Common myeloid progenitor, CD34-positive (primary cell): ENCODE data around the gene CTNND1.

Experiments
- CTCF ChIA-PET: fragments of 350-600 bp; sonication (Branson Sonifier 250); formaldehyde crosslinking; loops from one replicate; lab custom pipeline; 2021; ENCODE audit warnings: antibody characterized with exemption; lab: Charles Lee
- POLR2A ChIA-PET: fragments of 350-600 bp; sonication (Branson Sonifier 250); formaldehyde crosslinking; loops from one replicate; lab custom pipeline; 2021; ENCODE audit warnings: antibody characterized with exemption; lab: Charles Lee
- DNase-seq, 3 donors: peaks; one replicate each; pipeline versions ENCODE4 v3.0.0 to v3.0.0-alpha.2; 2013
- H3K27ac ChIP-seq, 2 experiments: 1 replicate in 1 of 2; 2 replicates in 1 of 2; pipeline ENCODE4 v1.7.0; 2013; ENCODE audit warnings: inconsistent platforms in 2 of 2, low read length in 2 of 2, mild to moderate bottlenecking in 2 of 2, low read depth in 1 of 2, moderate library complexity in 1 of 2; ENCODE audit not compliant: severe bottlenecking in 2 of 2, insufficient read depth in 1 of 2, poor library complexity in 1 of 2
- H3K27me3 ChIP-seq, 5 experiments: replicated peaks in 2 of 5; 1 replicate in 3 of 5; 2 replicates in 2 of 5; pipeline versions ENCODE4 v1.6.1 to v1.7.0; 2013; ENCODE audit warnings: low read length in 4 of 5, mild to moderate bottlenecking in 2 of 5, moderate library complexity in 2 of 5, inconsistent platforms in 1 of 5; ENCODE audit not compliant: insufficient read depth in 5 of 5, control insufficient read depth in 4 of 5
- H3K36me3 ChIP-seq, 4 experiments: 1 replicate in 2 of 4; 2 replicates in 2 of 4; pipeline versions ENCODE4 v1.6.1 to v1.7.0; 2013; ENCODE audit warnings: low read length in 3 of 4, control low read depth in 1 of 4, mild to moderate bottlenecking in 1 of 4; ENCODE audit not compliant: control insufficient read depth in 4 of 4, insufficient read depth in 4 of 4
- H3K4me1 ChIP-seq, 4 experiments: 1 replicate in 3 of 4; 2 replicates in 1 of 4; pipeline versions ENCODE4 v1.6.1 to v1.7.1; 2013; ENCODE audit warnings: low read length in 3 of 4, mild to moderate bottlenecking in 3 of 4, control low read depth in 1 of 4, inconsistent platforms in 1 of 4, moderate library complexity in 1 of 4; ENCODE audit not compliant: control insufficient read depth in 4 of 4, insufficient read depth in 4 of 4; ENCODE audit errors: control extremely low read depth in 1 of 4
- H3K4me3 ChIP-seq, 7 experiments: 1 replicate in 4 of 7; 2 replicates in 3 of 7; pipeline versions ENCODE4 v1.5.1 to v1.7.0; 2013; ENCODE audit warnings: mild to moderate bottlenecking in 7 of 7, low read length in 6 of 7, moderate library complexity in 6 of 7, inconsistent platforms in 2 of 7, low read depth in 2 of 7, control low read depth in 1 of 7; ENCODE audit not compliant: insufficient read depth in 4 of 7, control insufficient read depth in 1 of 7; ENCODE audit errors: extremely low read depth in 1 of 7
- H3K9me3 ChIP-seq, 5 experiments: 1 replicate in 4 of 5; 2 replicates in 1 of 5; pipeline versions ENCODE4 v1.6.1 to v1.7.1; 2013; ENCODE audit warnings: low read length in 4 of 5, mild to moderate bottlenecking in 2 of 5, inconsistent platforms in 1 of 5, low read depth in 1 of 5, moderate library complexity in 1 of 5; ENCODE audit not compliant: control insufficient read depth in 4 of 5, insufficient read depth in 2 of 5; ENCODE audit errors: control extremely low read depth in 1 of 5
- WGBS: methylation state at CpG from one replicate; pipeline ENCODE4 v1.1.5; 2013; ENCODE audit not compliant: insufficient coverage; 5-methylcytosine and 5-hydroxymethylcytosine counted together

CTNND1 gene

GRCh38 chr11:57787006-57787604 lies 25.5 kb downstream of the CTNND1 start:
- ChIA-PET POLR2A (no interaction called here), CTCF (interaction anchor here (26.8 kb wide), 1 partner anchor 18 kb away, joined by 571 read pairs; the partner anchor contains the start of gene CTNND1)
- Histone ChIP-seq H3K27ac (no peak overlapping the region), H3K9me3 (no peaks in the 10 kb centered on the region), H3K4me3 (no peak overlapping the region), H3K4me1 (peaks cover 7 to 51% (median 16%) of the 10 kb centered on the region in 4 experiments), H3K27me3 (no peaks in the 10 kb centered on the region), H3K36me3 (peaks cover 0 to 5% (median 2%) of the 10 kb centered on the region in 4 experiments)
- no peak for DNase-seq
- WGBS = 100% methylated on average over 1 of the region's 4 CpGs

DNA sequence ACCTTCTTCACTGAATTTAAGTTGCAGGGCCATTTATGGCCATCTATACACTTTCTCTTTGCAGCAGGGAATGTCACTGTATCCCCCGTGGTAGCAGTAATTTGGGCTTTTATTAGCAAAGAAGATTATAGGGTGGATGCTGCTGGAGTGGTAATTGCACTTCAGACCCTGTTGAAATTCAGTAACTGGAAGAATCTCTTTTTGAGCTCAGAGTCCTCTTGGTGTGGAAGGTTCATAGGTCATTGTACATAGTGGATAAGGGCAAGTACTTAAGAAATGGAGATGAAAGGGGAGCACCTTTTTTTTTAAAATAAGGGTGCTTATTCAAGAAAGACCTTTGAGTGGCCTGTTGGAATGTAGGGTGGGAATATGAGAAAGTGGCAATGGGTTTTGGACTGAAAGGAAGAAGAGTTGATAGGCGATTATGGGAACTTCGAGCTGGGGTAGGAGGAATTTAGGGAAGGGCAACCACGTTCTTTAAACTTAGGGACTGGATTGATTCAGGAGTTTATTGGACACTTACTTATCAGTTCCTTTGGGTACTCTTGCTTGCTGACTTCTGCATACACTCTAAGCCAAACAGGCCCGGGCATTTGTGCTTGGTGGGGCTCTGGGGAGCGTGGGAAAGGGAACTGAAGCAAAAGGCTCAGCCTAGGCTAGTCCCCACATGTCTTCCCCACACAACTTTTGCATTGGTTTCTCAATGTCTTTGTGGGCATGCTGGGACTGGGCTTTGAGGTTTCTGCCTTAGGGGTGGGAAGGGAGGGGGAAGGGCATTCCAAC lies 26.5 kb downstream of the CTNND1 start:
- Histone ChIP-seq H3K4me1 (peaks cover 10 to 60% (median 25%) of the 10 kb centered on the region in 4 experiments), H3K27me3 (no peaks in the 10 kb centered on the region), H3K4me3 (peak overlapping the region in 1 of 7 experiments; percentile 24), H3K9me3 (no peaks in the 10 kb centered on the region), H3K36me3 (peaks cover 0 to 5% (median 2%) of the 10 kb centered on the region in 4 experiments), H3K27ac (no peak overlapping the region)
- DNase-seq = peak in 2 of 3 donors; percentile 17 to 24
- 84% methylated on average over 3 of the region's 6 CpGs for WGBS
- POLR2A ChIA-PET = interaction anchor here (0.6 to 0.7 kb wide), 2 partner anchors 18 to 787 kb away, joined by 3 to 5 read pairs; partner anchors contain the start of gene LPXN
- CTCF ChIA-PET = interaction anchor here (3.1 to 26.8 kb wide), 2 partner anchors 13 to 19 kb away, joined by 13 to 571 read pairs; partner anchors contain the start of gene CTNND1

DNA sequence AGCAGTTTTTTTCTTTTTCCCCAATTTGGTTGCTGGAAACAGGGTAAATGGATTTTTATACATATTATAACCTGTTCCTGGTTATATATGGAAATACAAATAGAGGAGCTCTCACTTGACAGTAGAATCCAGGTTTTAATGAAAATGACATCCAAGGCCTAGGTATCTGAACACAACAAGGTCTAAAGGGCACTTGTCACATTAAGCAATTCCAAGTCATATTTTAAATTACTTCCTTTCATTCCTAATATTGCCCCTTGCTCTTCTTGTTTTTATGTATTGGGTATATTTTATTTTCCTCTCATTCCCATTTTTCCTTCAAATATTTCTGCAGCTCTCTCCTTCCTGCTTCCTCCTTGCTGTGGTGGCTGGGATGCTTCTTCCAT lies 27.1 kb downstream of the CTNND1 start:
- no peak overlapping the region for H3K4me3 ChIP-seq
- peaks cover 0 to 5% (median 2%) of the 10 kb centered on the region in 4 experiments for H3K36me3 ChIP-seq
- no peaks in the 10 kb centered on the region for H3K27me3 ChIP-seq
- CTCF ChIA-PET = interaction anchor here (3.1 to 26.8 kb wide), 2 partner anchors 12 to 19 kb away, joined by 13 to 571 read pairs; partner anchors contain the start of gene CTNND1
- no peak overlapping the region for H3K27ac ChIP-seq
- DNase-seq = no peak
- H3K4me1 ChIP-seq = peaks cover 16 to 66% (median 31%) of the 10 kb centered on the region in 4 experiments
- POLR2A ChIA-PET = interaction anchor here (0.5 to 0.6 kb wide), 2 partner anchors 27 to 121 kb away, joined by 3 to 4 read pairs; partner anchors contain the start of gene CTNND1
- H3K9me3 ChIP-seq = no peaks in the 10 kb centered on the region

DNA sequence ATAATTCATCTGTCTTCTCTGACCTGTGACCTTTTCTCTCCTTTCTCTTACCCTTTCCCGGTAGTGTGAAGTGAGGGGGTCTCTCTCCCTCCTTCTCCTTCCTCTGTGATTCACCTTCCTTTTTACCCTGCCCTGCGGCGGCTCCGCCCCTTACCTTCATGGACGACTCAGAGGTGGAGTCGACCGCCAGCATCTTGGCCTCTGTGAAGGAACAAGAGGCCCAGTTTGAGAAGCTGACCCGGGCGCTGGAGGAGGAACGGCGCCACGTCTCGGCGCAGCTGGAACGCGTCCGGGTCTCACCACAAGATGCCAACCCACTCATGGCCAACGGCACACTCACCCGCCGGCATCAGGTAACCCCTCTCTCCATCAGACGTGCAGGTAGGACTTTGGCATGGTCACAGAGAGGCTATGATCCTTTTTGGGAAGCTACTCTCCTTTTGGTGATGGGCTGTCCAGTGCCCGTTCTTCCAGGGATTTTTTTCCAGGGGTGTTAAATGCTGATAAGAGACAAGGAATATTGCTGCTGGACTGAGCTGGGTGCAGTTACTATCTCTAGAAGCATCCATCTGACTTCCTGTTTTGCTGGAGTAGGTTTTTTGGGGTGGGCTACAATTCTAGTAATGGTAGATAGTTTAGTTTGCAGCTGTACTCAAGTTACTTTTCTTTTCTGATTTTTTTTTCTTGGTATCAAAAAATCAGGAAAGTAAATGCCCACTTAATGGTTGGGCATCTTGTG lies 29.9 kb downstream of the CTNND1 start:
- Histone ChIP-seq H3K4me1 (peaks cover 18 to 77% (median 36%) of the 10 kb centered on the region in 4 experiments), H3K27me3 (no peaks in the 10 kb centered on the region), H3K4me3 (peak overlapping the region in 4 of 7 experiments; percentile 20 to 69 (median 47)), H3K36me3 (peaks cover 6 to 15% (median 13%) of the 10 kb centered on the region in 4 experiments), H3K9me3 (no peaks in the 10 kb centered on the region), H3K27ac (peak overlapping the region in 1 of 2 experiments; percentile 64)
- 92% methylated on average over 18 of the region's 22 CpGs for WGBS
- POLR2A ChIA-PET = interaction anchor here (0.6 to 0.9 kb wide), 2 partner anchors 30 to 62 kb away, joined by 3 to 5 read pairs; partner anchors contain the start of gene CTNND1
- CTCF ChIA-PET = interaction anchor here (1.4 to 26.8 kb wide), 3 partner anchors 10 to 40 kb away, joined by 3 to 571 read pairs (median 7); partner anchors contain the start of genes BTBD18 and CTNND1
- peak in 1 of 3 donors; percentile 13 for DNase-seq

DNA sequence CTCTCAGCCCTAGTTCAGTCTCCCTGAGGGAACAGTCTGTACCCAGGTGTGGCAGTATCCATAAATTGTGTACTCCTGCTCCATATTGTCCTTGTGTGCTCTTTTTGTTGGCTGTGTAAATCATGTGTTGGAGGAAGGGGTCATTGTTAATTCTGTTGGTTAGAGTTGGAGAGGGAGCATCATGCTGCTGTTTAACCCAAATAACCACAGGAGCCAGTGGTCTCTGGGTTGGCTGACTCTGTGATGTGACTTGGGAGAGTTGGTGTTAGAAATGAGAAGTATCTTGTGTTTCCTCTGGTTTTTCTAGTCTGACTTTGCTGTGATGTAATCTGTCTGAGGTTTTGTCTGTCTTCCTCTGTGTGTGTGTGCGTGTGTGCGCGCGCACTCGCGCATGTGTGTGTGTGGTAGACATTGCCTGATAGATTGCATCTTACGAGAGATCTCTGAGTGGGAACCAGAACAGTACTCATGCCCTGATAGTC lies 30.5 kb downstream of the CTNND1 start:
- no peaks in the 10 kb centered on the region for H3K9me3 ChIP-seq
- DNase-seq = peak; percentile 94 to 98 (median 98)
- ChIA-PET POLR2A (interaction anchor here (0.6 to 1.5 kb wide), 3 partner anchors 30 to 62 kb away, joined by 3 to 5 read pairs (median 3); partner anchors contain the start of gene CTNND1), CTCF (interaction anchor here (0.6 to 26.8 kb wide), 4 partner anchors 9 to 78 kb away, joined by 3 to 571 read pairs (median 5); partner anchors contain the start of genes BTBD18 and CTNND1)
- H3K4me3 ChIP-seq = peak overlapping the region in 5 of 7 experiments; percentile 19 to 69 (median 46)
- H3K27me3 ChIP-seq = no peaks in the 10 kb centered on the region
- 0% methylated on average over 1 of the region's 7 CpGs for WGBS
- H3K36me3 ChIP-seq = peaks cover 7 to 18% (median 16%) of the 10 kb centered on the region in 4 experiments
- H3K27ac ChIP-seq = peak overlapping the region in 1 of 2 experiments; percentile 64
- peaks cover 18 to 74% (median 36%) of the 10 kb centered on the region in 4 experiments for H3K4me1 ChIP-seq

GRCh38 chr11:57792870-57793269 lies 31.3 kb downstream of the CTNND1 start:
- H3K4me1 ChIP-seq = peaks cover 18 to 66% (median 34%) of the 10 kb centered on the region in 4 experiments
- DNase-seq = peak; percentile 44 to 74 (median 70)

More at GRCh38 chr11:57792870-57793269, 31.3 kb downstream of the CTNND1 start:
- Histone ChIP-seq H3K27me3 (no peaks in the 10 kb centered on the region), H3K36me3 (peaks cover 7 to 20% (median 18%) of the 10 kb centered on the region in 4 experiments), H3K4me3 (peak overlapping the region in 6 of 7 experiments; percentile 10 to 69 (median 43)), H3K27ac (peak overlapping the region in 1 of 2 experiments; percentile 64), H3K9me3 (no peaks in the 10 kb centered on the region)
- CTCF ChIA-PET = interaction anchor here (0.6 to 26.8 kb wide), 4 partner anchors 8 to 79 kb away, joined by 3 to 571 read pairs (median 5); partner anchors contain the start of genes BTBD18 and CTNND1
- POLR2A ChIA-PET = interaction anchor here (1.5 kb wide), 1 partner anchor 31 kb away, joined by 3 read pairs; the partner anchor contains the start of gene CTNND1
